CD14-positive monocyte (primary cell): ENCODE results near the gene KCNA1. TPM values are rescaled to one million over a fixed set of nuclear protein-coding genes. Genes with fewer than 3 reads are reported as not detected.

Experiments used
- DNase-seq, 3 donors: peaks; one replicate each; pipeline ENCODE4 v3.0.0-alpha.2; 2011 to 2022
- H2AFZ ChIP-seq: 2 replicates; pipeline ENCODE4 v1.6.0; 2012; ENCODE audit warnings: mild to moderate bottlenecking, low read depth, low read length, inconsistent platforms; ENCODE audit not compliant: insufficient read depth, poor library complexity, severe bottlenecking
- H3K27ac ChIP-seq, 2 donors: 1 replicate in 1 of 2; 2 replicates in 1 of 2; pipeline ENCODE4 v1.5.1; 2012 to 2013; ENCODE audit warnings: low read length in 2 of 2, control low read depth in 1 of 2, inconsistent platforms in 1 of 2, low read depth in 1 of 2, mild to moderate bottlenecking in 1 of 2
- H3K27me3 ChIP-seq, 2 donors: one replicate each; pipeline versions ENCODE4 v1.6.0 to v1.6.1; 2011 to 2013; ENCODE audit warnings: low read length in 2 of 2; ENCODE audit not compliant: control insufficient read depth in 2 of 2, insufficient read depth in 2 of 2
- H3K36me3 ChIP-seq, 2 donors: replicated peaks in 1 of 2; 1 replicate in 1 of 2; 2 replicates in 1 of 2; pipeline versions ENCODE4 v1.5.1 to v1.6.1; 2012 to 2013; ENCODE audit warnings: low read length in 2 of 2, control low read depth in 1 of 2, inconsistent platforms in 1 of 2, mild to moderate bottlenecking in 1 of 2; ENCODE audit not compliant: insufficient read depth in 2 of 2, control insufficient read depth in 1 of 2
- H3K4me1 ChIP-seq, 2 donors: 1 replicate in 1 of 2; 2 replicates in 1 of 2; pipeline versions ENCODE4 v1.5.1 to v1.6.1; 2012 to 2013; ENCODE audit warnings: low read length in 2 of 2, control low read depth in 1 of 2, inconsistent platforms in 1 of 2, mild to moderate bottlenecking in 1 of 2, moderate library complexity in 1 of 2; ENCODE audit not compliant: insufficient read depth in 2 of 2, control insufficient read depth in 1 of 2
- H3K4me2 ChIP-seq: replicated peaks from 2 replicates; pipeline ENCODE3; 2012; ENCODE audit warnings: low read length, moderate library complexity, mild to moderate bottlenecking; ENCODE audit not compliant: poor library complexity, severe bottlenecking; ENCODE audit errors: extremely low read depth
- H3K4me3 ChIP-seq, 3 experiments: fragments of 200-600 bp in 1 of 3; sonication (generic) in 1 of 3; replicated peaks in 1 of 3; 1 replicate in 2 of 3; 2 replicates in 1 of 3; pipeline ENCODE4 v1.5.1; 2011 to 2013; ENCODE audit warnings: low read length in 3 of 3, mild to moderate bottlenecking in 3 of 3, control low read depth in 2 of 3, low read depth in 2 of 3, inconsistent platforms in 1 of 3, moderate library complexity in 1 of 3
- H3K79me2 ChIP-seq: 2 replicates; pipeline ENCODE4 v1.6.0; 2012; ENCODE audit warnings: mild to moderate bottlenecking, control low read depth, inconsistent platforms, low read length, moderate library complexity; ENCODE audit not compliant: insufficient read depth
- H3K9ac ChIP-seq: 2 replicates; pipeline ENCODE4 v1.6.0; 2017; ENCODE audit warnings: low read length, mild to moderate bottlenecking; ENCODE audit not compliant: insufficient read depth, poor library complexity, severe bottlenecking
- H3K9me3 ChIP-seq, 2 donors: replicated peaks in 1 of 2; 1 replicate in 1 of 2; 2 replicates in 1 of 2; pipeline versions ENCODE4 v1.5.1 to v1.6.1; 2012 to 2013; ENCODE audit warnings: low read length in 2 of 2, control low read depth in 1 of 2; ENCODE audit not compliant: control insufficient read depth in 1 of 2, insufficient read depth in 1 of 2
- H4K20me1 ChIP-seq: 2 replicates; pipeline ENCODE4 v1.6.0; 2012; ENCODE audit warnings: mild to moderate bottlenecking, low read length, control low read depth, moderate library complexity; ENCODE audit not compliant: insufficient read depth
- H3K27ac Mint-ChIP-seq, 7 donors: one replicate each; pipeline ENCODE4 v1.8.0; 2020; ENCODE audit warnings: mild to moderate bottlenecking in 7 of 7, mixed read lengths in 7 of 7, moderate library complexity in 6 of 7, inconsistent platforms in 2 of 7
- H3K27me3 Mint-ChIP-seq, 3 donors: one replicate each; pipeline ENCODE4 v1.8.0; 2021 to 2022; ENCODE audit warnings: low read depth in 3 of 3, mild to moderate bottlenecking in 3 of 3, mixed read lengths in 3 of 3, moderate library complexity in 3 of 3, inconsistent platforms in 1 of 3
- H3K36me3 Mint-ChIP-seq, 2 donors: one replicate each; pipeline ENCODE4 v1.8.0; 2020; ENCODE audit warnings: mixed read lengths in 2 of 2, inconsistent platforms in 1 of 2, mild to moderate bottlenecking in 1 of 2
- H3K4me1 Mint-ChIP-seq: one replicate; pipeline ENCODE4 v1.8.0; 2020; ENCODE audit warnings: mild to moderate bottlenecking, mixed read lengths
- H3K4me3 Mint-ChIP-seq, 2 donors: one replicate each; pipeline ENCODE4 v1.8.0; 2020; ENCODE audit warnings: mild to moderate bottlenecking in 2 of 2, mixed read lengths in 2 of 2, moderate library complexity in 1 of 2
- H3K9me3 Mint-ChIP-seq, 7 donors: one replicate each; pipeline ENCODE4 v1.8.0; 2020 to 2022; ENCODE audit warnings: mixed read lengths in 7 of 7, mild to moderate bottlenecking in 6 of 7, moderate library complexity in 6 of 7, inconsistent platforms in 2 of 7
- WGBS: methylation state at CpG from one replicate; pipeline ENCODE4 v1.1.5; 2013; ENCODE audit warnings: missing lambda C conversion rate; ENCODE audit not compliant: insufficient coverage; 5-methylcytosine and 5-hydroxymethylcytosine counted together
- intact Hi-C, 2 donors: fragments of 100-400 bp; cut with micrococcal nuclease; formaldehyde crosslinking; loops; one replicate each; pipeline versions ENCODE4 v1.15.0 to v1.15.1; 2023
- polyA minus RNA-seq: library from RNA; depleted of rRNA, polyadenylated mRNA; stranded (reverse); fragments of >200 nt; gene quantifications from 2 replicates; pipeline ENCODE4 v1.2.3, GENCODE V29; 2012
- polyA plus RNA-seq, 3 donors: library from polyadenylated mRNA; depleted of rRNA in 1 of 3; unstranded in 2 of 3; stranded (reverse) in 1 of 3; fragments of 300-500 nt in 2 of 3; fragments of >200 nt in 1 of 3; fragmentation: Illumina TruSeq in 2 of 3; gene quantifications; 1 replicate in 2 of 3; 2 replicates in 1 of 3; pipeline ENCODE4 v1.2.3, GENCODE V29; 2012 to 2021
- total RNA-seq, 12 experiments: library from RNA in 1 of 12; stranded (reverse) in 1 of 12; fragments of 120-200 nt in 1 of 12; gene quantifications; one replicate each; pipeline ENCODE4 v1.2.4 and lab custom pipeline; 2013 to 2026; ENCODE audit warnings: mixed read lengths in 6 of 12, inconsistent platforms in 1 of 12
- TF ChIP-seq, protein P1 (sequence below): fragments of 200-600 bp; IDR thresholded peaks from one replicate; pipeline ENCODE4 v1.8.0; 2022; ENCODE audit warnings: antibody characterized with exemption, mild to moderate bottlenecking

Gene KCNA1
- not detected for total RNA-seq (2013)
- polyA plus RNA-seq = not detected
- polyA minus RNA-seq = not detected in 2 replicates
- total RNA-seq (lab: John Stamatoyannopoulos, UW) = 0 to 3.6 (median 0.08) reads per million in 11 experiments

DNA sequence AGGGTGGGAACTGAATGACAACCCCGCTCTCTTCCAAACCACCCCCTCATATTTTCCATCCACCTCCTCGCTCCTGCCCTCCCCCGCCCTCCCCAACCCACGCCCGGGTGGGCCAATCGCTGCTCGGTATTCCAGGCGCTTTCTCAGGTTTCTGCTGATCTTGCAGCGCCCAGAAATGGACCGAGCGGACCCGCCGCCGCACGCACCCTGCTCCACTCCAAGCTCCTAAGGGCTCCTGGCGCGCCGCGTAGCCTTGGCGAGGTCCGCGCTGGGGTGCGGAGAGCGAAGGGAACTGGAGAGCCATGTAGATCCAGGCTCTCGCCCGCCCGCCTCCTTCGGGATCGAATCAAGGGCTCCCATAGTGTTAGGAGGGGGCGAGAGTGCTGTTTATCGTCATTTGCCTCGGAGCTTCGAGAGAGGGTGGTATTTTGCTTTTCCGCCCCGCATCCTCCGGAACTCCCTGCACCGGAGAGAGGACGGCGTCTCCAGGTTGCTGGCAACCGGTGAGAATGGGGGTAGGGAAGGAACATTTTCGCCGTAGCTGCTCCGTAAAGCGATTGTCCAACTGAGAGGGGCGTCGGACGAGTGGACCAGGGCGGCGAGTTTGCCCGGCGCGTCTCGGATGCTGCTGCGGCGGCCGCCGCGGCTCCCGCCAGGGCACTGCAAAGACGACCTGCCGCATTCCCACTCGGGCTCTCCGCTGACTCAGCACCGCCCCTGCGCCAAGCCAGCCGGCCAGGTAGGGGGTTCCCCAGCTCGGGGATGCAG lies at the start of gene KCNA1:
Gene KCNA1, plus strand, starts transcription at position 172 of the 768 bp plus-strand sequence. CDS start 1,474 bp downstream, outside the sequence.
- intact Hi-C loops = no loop called here
- H3K4me1 Mint-ChIP-seq = peaks cover 17% of the 10 kb centered on the region
- H2AFZ ChIP-seq = no peak within 1 kb of the TSS
- peaks cover 7 to 46% (median 45%) of the 10 kb centered on the region in 3 donors for H3K27me3 Mint-ChIP-seq
- WGBS = under 1% methylated on average over 63 of the region's 67 CpGs
- H4K20me1 ChIP-seq = no peaks in the 10 kb centered on the region
- H3K9me3 Mint-ChIP-seq = peaks cover 0 to 12% (median 11%) of the 10 kb centered on the region in 7 donors
- H3K79me2 ChIP-seq = no peaks in the 10 kb centered on the region
- TF ChIP-seq, protein P1, sequence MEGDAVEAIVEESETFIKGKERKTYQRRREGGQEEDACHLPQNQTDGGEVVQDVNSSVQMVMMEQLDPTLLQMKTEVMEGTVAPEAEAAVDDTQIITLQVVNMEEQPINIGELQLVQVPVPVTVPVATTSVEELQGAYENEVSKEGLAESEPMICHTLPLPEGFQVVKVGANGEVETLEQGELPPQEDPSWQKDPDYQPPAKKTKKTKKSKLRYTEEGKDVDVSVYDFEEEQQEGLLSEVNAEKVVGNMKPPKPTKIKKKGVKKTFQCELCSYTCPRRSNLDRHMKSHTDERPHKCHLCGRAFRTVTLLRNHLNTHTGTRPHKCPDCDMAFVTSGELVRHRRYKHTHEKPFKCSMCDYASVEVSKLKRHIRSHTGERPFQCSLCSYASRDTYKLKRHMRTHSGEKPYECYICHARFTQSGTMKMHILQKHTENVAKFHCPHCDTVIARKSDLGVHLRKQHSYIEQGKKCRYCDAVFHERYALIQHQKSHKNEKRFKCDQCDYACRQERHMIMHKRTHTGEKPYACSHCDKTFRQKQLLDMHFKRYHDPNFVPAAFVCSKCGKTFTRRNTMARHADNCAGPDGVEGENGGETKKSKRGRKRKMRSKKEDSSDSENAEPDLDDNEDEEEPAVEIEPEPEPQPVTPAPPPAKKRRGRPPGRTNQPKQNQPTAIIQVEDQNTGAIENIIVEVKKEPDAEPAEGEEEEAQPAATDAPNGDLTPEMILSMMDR = no peak
- no peak within 1 kb of the TSS for H3K27ac ChIP-seq
- H3K36me3 ChIP-seq = no peaks in the 10 kb centered on the region
- H3K4me2 ChIP-seq = peak within 1 kb of the TSS; percentile 42
- H3K9ac ChIP-seq = no peak within 1 kb of the TSS
- no peak within 1 kb of the TSS for H3K27ac Mint-ChIP-seq
- H3K4me3 ChIP-seq = peak within 1 kb of the TSS in 1 of 3 experiments; percentile 39
- H3K36me3 Mint-ChIP-seq = peaks cover 0 to 5% of the 10 kb centered on the region in 2 donors
- peaks cover 0 to 17% of the 10 kb centered on the region in 2 donors for H3K9me3 ChIP-seq
- H3K4me3 Mint-ChIP-seq = peak within 1 kb of the TSS; percentile 58 to 92
- H3K4me1 ChIP-seq = peaks cover 0 to 7% of the 10 kb centered on the region in 2 donors
- H3K27me3 ChIP-seq = peaks cover 61 to 96% of the 10 kb centered on the region in 2 donors
- no peak for DNase-seq

DNA sequence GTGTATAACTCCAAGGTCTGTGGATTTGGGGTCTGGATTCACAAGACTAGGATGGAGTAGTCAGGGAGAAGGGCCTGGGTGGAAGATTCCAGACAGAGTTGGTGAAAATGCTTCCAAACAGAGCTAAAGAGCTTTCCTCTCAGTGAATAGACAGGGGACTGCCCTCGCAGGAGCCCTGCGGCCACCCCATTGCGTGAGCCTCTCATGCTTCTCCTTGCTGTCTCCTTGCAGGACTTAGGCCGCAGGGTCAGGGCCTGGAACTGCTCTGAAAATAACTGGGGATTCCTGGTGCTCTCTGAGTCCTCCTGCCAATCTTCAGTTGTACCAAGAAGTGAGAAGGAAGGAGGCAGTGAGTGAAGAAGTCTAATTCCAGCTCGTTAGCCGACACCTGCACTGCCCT lies 49.0 kb upstream of the KCNA1 start:
- peaks cover 27 to 43% (median 34%) of the 10 kb centered on the region in 3 donors for H3K27me3 Mint-ChIP-seq
- no peaks in the 10 kb centered on the region for H3K79me2 ChIP-seq

More for the DNA sequence above, 49.0 kb upstream of the KCNA1 start:
- Histone ChIP-seq H3K4me1 (peaks cover 0 to 3% of the 10 kb centered on the region in 2 donors), H3K9ac (no peak overlapping the region), H3K4me2 (no peak overlapping the region), H2AFZ (no peak overlapping the region), H3K27ac (no peak overlapping the region), H4K20me1 (no peaks in the 10 kb centered on the region), H3K27me3 (peaks cover 11 to 14% of the 10 kb centered on the region in 2 donors), H3K4me3 (no peak overlapping the region), H3K36me3 (no peaks in the 10 kb centered on the region), H3K9me3 (no peaks in the 10 kb centered on the region)
- intact Hi-C loops = no loop called here
- TF ChIP-seq, protein P1 = no peak
- Mint-ChIP-seq H3K4me1 (peaks cover 8% of the 10 kb centered on the region), H3K36me3 (no peaks in the 10 kb centered on the region), H3K27ac (no peak overlapping the region), H3K9me3 (no peaks in the 10 kb centered on the region), H3K4me3 (no peak overlapping the region)
- no peak for DNase-seq
- WGBS = 91% methylated on average over 6 of the region's 6 CpGs
